GM12892 (cell line): ENCODE data around the gene IL6R.

Experiments used
- DNase-seq: peaks from one replicate; pipeline ENCODE4 v3.0.0; 2011; ENCODE audit not compliant: insufficient read length
- FAIRE-seq: peaks from 2 replicates; lab custom pipeline; 2011; peaks lifted over from hg19 to GRCh38; lab: Jason Lieb, UNC
- POLR2A ChIP-seq: IDR thresholded peaks from 2 replicates; pipeline ENCODE4 v1.6.1; 2011; ENCODE audit warnings: low read depth, low read length, control low read depth
- POLR2AphosphoS5 ChIP-seq: IDR thresholded peaks from 2 replicates; pipeline ENCODE4 v1.6.1; 2011; ENCODE audit warnings: low read depth, low read length, control low read depth
- TAF1 ChIP-seq: IDR thresholded peaks from 2 replicates; pipeline ENCODE4 v1.6.1; 2011; ENCODE audit warnings: low read depth, mild to moderate bottlenecking, control low read depth, low read length, borderline replicate concordance

The IL6R gene

GRCh38 chr1:154446292-154446691 is 41.1 kb downstream of the IL6R start:
- FAIRE-seq (no peak), DNase-seq (no peak)
- TF ChIP-seq TAF1 (no peak), POLR2AphosphoS5 (no peak), POLR2A (no peak)

- FAIRE-seq (no peak), DNase-seq (no peak)
- TF ChIP-seq POLR2AphosphoS5 (no peak), POLR2A (no peak)
These were observed 41.6 kb downstream of the IL6R start for GRCh38 chr1:154446789-154447188.

- FAIRE-seq (no peak), DNase-seq (no peak)
- TF ChIP-seq POLR2AphosphoS5, result no peak
- no peak for TF ChIP-seq POLR2A
- no peak for TF ChIP-seq TAF1
These were observed 43.2 kb downstream of the IL6R start for GRCh38 chr1:154448331-154448811.

- no peak for FAIRE-seq
- TF ChIP-seq POLR2AphosphoS5 (no peak), TAF1 (no peak), POLR2A (no peak)
- no peak for DNase-seq
These were observed 48.0 kb downstream of the IL6R start for GRCh38 chr1:154453161-154453560.

GRCh38 chr1:154453574-154454352 is 48.6 kb downstream of the IL6R start:
- TF ChIP-seq TAF1, result no peak
- TF ChIP-seq POLR2A, result no peak
- TF ChIP-seq POLR2AphosphoS5, result no peak
- FAIRE-seq, result no peak
- DNase-seq, result no peak

GRCh38 chr1:154454386-154455120 is 49.4 kb downstream of the IL6R start:
- FAIRE-seq (no peak), DNase-seq (no peak)
- TF ChIP-seq TAF1 (no peak), POLR2A (no peak), POLR2AphosphoS5 (no peak)

- FAIRE-seq (no peak), DNase-seq (no peak)
- TF ChIP-seq TAF1, result no peak
- no peak for TF ChIP-seq POLR2AphosphoS5
- no peak for TF ChIP-seq POLR2A
These were observed 51.5 kb downstream of the IL6R start for GRCh38 chr1:154456631-154457030.

GRCh38 chr1:154459080-154459479 is 53.9 kb downstream of the IL6R start:
- FAIRE-seq, result no peak

GRCh38 chr1:154460695-154461260 is 55.6 kb downstream of the IL6R start:
- FAIRE-seq, result no peak
- DNase-seq, result no peak
- TF ChIP-seq TAF1, result no peak
- no peak for TF ChIP-seq POLR2AphosphoS5

More at GRCh38 chr1:154459080-154459479, 53.9 kb downstream of the IL6R start:
- TF ChIP-seq POLR2A (no peak), TAF1 (no peak), POLR2AphosphoS5 (no peak)
- no peak for DNase-seq

GRCh38 chr1:154463512-154463990 is 58.4 kb downstream of the IL6R start:
- peak; percentile 84 for FAIRE-seq
- TF ChIP-seq TAF1, result no peak
- TF ChIP-seq POLR2A, result no peak
- TF ChIP-seq POLR2AphosphoS5, result no peak
- DNase-seq, result no peak

GRCh38 chr1:154465621-154466195 is 60.6 kb downstream of the IL6R start:
- TF ChIP-seq POLR2A, result no peak
- TF ChIP-seq TAF1, result no peak
- TF ChIP-seq POLR2AphosphoS5, result no peak
- FAIRE-seq, result no peak
- no peak for DNase-seq
